Measurements from ENCODE around the gene SPEF1. TPM values are rescaled to one million over a fixed set of nuclear protein-coding genes. Genes with fewer than 3 reads are reported as not detected.
A peak's percentile ranks its signal among the peaks of the same experiment; 100 is the strongest.

SPEF1 gene
- total and polyA plus RNA-seq, 2 experiments from 2014 or later = 0.11 TPM; not detected in 1

GRCh38 chr20:3798908-3799248, 17.6 kb upstream of the SPEF1 start:
- H2AFZ ChIP-seq = no peak overlapping the region
- 92 to 93% methylated on average over 3 of the region's 3 CpGs for WGBS, 2 experiments (ENCODE audit: low coverage in 1 of 2, low lambda C conversion rate in 2 of 2, missing lambda C conversion rate in 2 of 2)
- DNase-seq = no peak

GRCh38 chr20:3798373-3798768, 17.1 kb upstream of the SPEF1 start:
- Histone ChIP-seq H3K36me3 (ENCODE audit: low read depth) (no peaks in the 10 kb centered on the region; the same call in 1 of the 2 replicates), H4K20me1 (ENCODE audit: insufficient read depth) (no peaks in the 10 kb centered on the region), H3K4me1 (ENCODE audit: insufficient read depth) (0 out of 2 replicates have a peak, but pooled peaks cover 12% of the 10 kb centered on the region), H3K9me2 (ENCODE audit: insufficient read depth) (no peaks in the 10 kb centered on the region), H3K4me3 (peak overlapping the region; percentile 85), H3K9ac (peak overlapping the region; percentile 94; the same call in 1 of the 2 replicates), H3K9me3 (ENCODE audit: low read depth) (no peaks in the 10 kb centered on the region), H3F3A (ENCODE audit: insufficient read depth) (no peaks in the 10 kb centered on the region), H2AFZ (no peak overlapping the region), H3K27ac (no peak overlapping the region), H3K79me2 (ENCODE audit: insufficient read depth) (peaks cover 41% of the 10 kb centered on the region), H3K4me2 (ENCODE audit: unreplicated experiment) (peak overlapping the region; percentile 75), H3K27me3 (replicated peaks; ENCODE audit: insufficient read depth) (no peaks in the 10 kb centered on the region)
- DNase-seq = no peak
- TF ChIP-seq EZH2phosphoT487 (IDR thresholded peaks at IDR 0.05; ENCODE audit: insufficient read depth, low read depth) = no peak
- no peak for TF ChIP-seq EZH2 (IDR thresholded peaks at IDR 0.05; ENCODE audit: insufficient read depth, poor library complexity, severe bottlenecking)
- in situ Hi-C loops (cut with MboI) = no loop called here
- WGBS, 2 experiments (ENCODE audit: low coverage in 1 of 2, low lambda C conversion rate in 2 of 2, missing lambda C conversion rate in 2 of 2) = 68 to 79% methylated on average over 5 of the region's 5 CpGs

More at GRCh38 chr20:3798908-3799248, 17.6 kb upstream of the SPEF1 start:
- no peaks in the 10 kb centered on the region for H3F3A ChIP-seq (ENCODE audit: insufficient read depth)
- H4K20me1 ChIP-seq (ENCODE audit: insufficient read depth) = no peaks in the 10 kb centered on the region
- in situ Hi-C loops (cut with MboI) = no loop called here
- H3K27me3 ChIP-seq (replicated peaks; ENCODE audit: insufficient read depth) = no peaks in the 10 kb centered on the region
- H3K36me3 ChIP-seq (ENCODE audit: low read depth) = no peaks in the 10 kb centered on the region; the same call in 1 of the 2 replicates
- peak overlapping the region; percentile 94; the same call in 1 of the 2 replicates for H3K9ac ChIP-seq
- no peak overlapping the region for H3K4me2 ChIP-seq (ENCODE audit: unreplicated experiment)
- H3K9me2 ChIP-seq (ENCODE audit: insufficient read depth) = no peaks in the 10 kb centered on the region
- H3K4me3 ChIP-seq = no peak overlapping the region
- no peaks in the 10 kb centered on the region for H3K9me3 ChIP-seq (ENCODE audit: low read depth)
- TF ChIP-seq EZH2phosphoT487 (IDR thresholded peaks at IDR 0.05; ENCODE audit: insufficient read depth, low read depth) (no peak), EZH2 (IDR thresholded peaks at IDR 0.05; ENCODE audit: insufficient read depth, poor library complexity, severe bottlenecking) (no peak)
- H3K27ac ChIP-seq = no peak overlapping the region
- H3K79me2 ChIP-seq (ENCODE audit: insufficient read depth) = peaks cover 41% of the 10 kb centered on the region
- H3K4me1 ChIP-seq (ENCODE audit: insufficient read depth) = 0 out of 2 replicates have a peak, but pooled peaks cover 12% of the 10 kb centered on the region

GRCh38 chr20:3797592-3798372, 16.5 kb upstream of the SPEF1 start:
- DNase-seq = no peak
- H3K4me2 ChIP-seq (ENCODE audit: unreplicated experiment) = peak overlapping the region; percentile 75
- peak overlapping the region; percentile 94 for H3K9ac ChIP-seq
- in situ Hi-C loops (cut with MboI) = no loop called here
- TF ChIP-seq EZH2 (IDR thresholded peaks at IDR 0.05; ENCODE audit: insufficient read depth, poor library complexity, severe bottlenecking) (no peak), EZH2phosphoT487 (IDR thresholded peaks at IDR 0.05; ENCODE audit: insufficient read depth, low read depth) (no peak)
- H3K36me3 ChIP-seq (ENCODE audit: low read depth) = no peaks in the 10 kb centered on the region; the same call in 1 of the 2 replicates
- H3F3A ChIP-seq (ENCODE audit: insufficient read depth) = no peaks in the 10 kb centered on the region
- H3K27me3 ChIP-seq (replicated peaks; ENCODE audit: insufficient read depth) = no peaks in the 10 kb centered on the region
- WGBS, 2 experiments (ENCODE audit: low coverage in 1 of 2, low lambda C conversion rate in 2 of 2, missing lambda C conversion rate in 2 of 2) = 55 to 56% methylated on average over 15 to 19 of the region's 19 CpGs
- no peak overlapping the region for H3K27ac ChIP-seq
- H4K20me1 ChIP-seq (ENCODE audit: insufficient read depth) = no peaks in the 10 kb centered on the region
- H3K4me3 ChIP-seq = peak overlapping the region; percentile 85
- H3K79me2 ChIP-seq (ENCODE audit: insufficient read depth) = peaks cover 41% of the 10 kb centered on the region
- 0 out of 2 replicates have a peak, but pooled peaks cover 12% of the 10 kb centered on the region for H3K4me1 ChIP-seq (ENCODE audit: insufficient read depth)
- no peaks in the 10 kb centered on the region for H3K9me3 ChIP-seq (ENCODE audit: low read depth)
- no peaks in the 10 kb centered on the region for H3K9me2 ChIP-seq (ENCODE audit: insufficient read depth)
- no peak overlapping the region for H2AFZ ChIP-seq

GRCh38 chr20:3797226-3797545, 15.9 kb upstream of the SPEF1 start:
- H3K79me2 ChIP-seq (ENCODE audit: insufficient read depth) = peaks cover 41% of the 10 kb centered on the region
- in situ Hi-C loops (cut with MboI) = no loop called here

More at GRCh38 chr20:3797226-3797545, 15.9 kb upstream of the SPEF1 start:
- no peaks in the 10 kb centered on the region; the same call in 1 of the 2 replicates for H3K36me3 ChIP-seq (ENCODE audit: low read depth)
- no peaks in the 10 kb centered on the region for H3K9me2 ChIP-seq (ENCODE audit: insufficient read depth)
- no peaks in the 10 kb centered on the region for H3K27me3 ChIP-seq (replicated peaks; ENCODE audit: insufficient read depth)
- no peaks in the 10 kb centered on the region for H3F3A ChIP-seq (ENCODE audit: insufficient read depth)
- H3K9me3 ChIP-seq (ENCODE audit: low read depth) = no peaks in the 10 kb centered on the region
- no peak overlapping the region for H2AFZ ChIP-seq
- 70 to 74% methylated on average over 5 of the region's 5 CpGs for WGBS, 2 experiments (ENCODE audit: low coverage in 1 of 2, low lambda C conversion rate in 2 of 2, missing lambda C conversion rate in 2 of 2)
- no peak for DNase-seq
- 0 out of 2 replicates have a peak, but pooled peaks cover 12% of the 10 kb centered on the region for H3K4me1 ChIP-seq (ENCODE audit: insufficient read depth)
- H3K4me3 ChIP-seq = peak overlapping the region; percentile 85
- no peak for TF ChIP-seq EZH2 (IDR thresholded peaks at IDR 0.05; ENCODE audit: insufficient read depth, poor library complexity, severe bottlenecking)
- no peak for TF ChIP-seq EZH2phosphoT487 (IDR thresholded peaks at IDR 0.05; ENCODE audit: insufficient read depth, low read depth)
- peak overlapping the region; percentile 94 for H3K9ac ChIP-seq
- no peaks in the 10 kb centered on the region for H4K20me1 ChIP-seq (ENCODE audit: insufficient read depth)
- H3K27ac ChIP-seq = no peak overlapping the region
- peak overlapping the region; percentile 75 for H3K4me2 ChIP-seq (ENCODE audit: unreplicated experiment)

All from GM23248 (cell line).